HG03025 (cell line): Measurements from ENCODE around the gene SAMHD1.
"Not testable (repeated sequence)": the region's sequence is repeated elsewhere in the genome, so short reads cannot be mapped to it uniquely, and the experiment has no call there.

Experiments used
- ATAC-seq: cut with Tn5 transposase; IDR thresholded peaks from one replicate; pipeline ENCODE4 v1.9.1; 2021; ENCODE audit warnings: mild to moderate bottlenecking, moderate library complexity; ENCODE audit not compliant: unreplicated experiment, low FRiP score

The SAMHD1 gene

DNA sequence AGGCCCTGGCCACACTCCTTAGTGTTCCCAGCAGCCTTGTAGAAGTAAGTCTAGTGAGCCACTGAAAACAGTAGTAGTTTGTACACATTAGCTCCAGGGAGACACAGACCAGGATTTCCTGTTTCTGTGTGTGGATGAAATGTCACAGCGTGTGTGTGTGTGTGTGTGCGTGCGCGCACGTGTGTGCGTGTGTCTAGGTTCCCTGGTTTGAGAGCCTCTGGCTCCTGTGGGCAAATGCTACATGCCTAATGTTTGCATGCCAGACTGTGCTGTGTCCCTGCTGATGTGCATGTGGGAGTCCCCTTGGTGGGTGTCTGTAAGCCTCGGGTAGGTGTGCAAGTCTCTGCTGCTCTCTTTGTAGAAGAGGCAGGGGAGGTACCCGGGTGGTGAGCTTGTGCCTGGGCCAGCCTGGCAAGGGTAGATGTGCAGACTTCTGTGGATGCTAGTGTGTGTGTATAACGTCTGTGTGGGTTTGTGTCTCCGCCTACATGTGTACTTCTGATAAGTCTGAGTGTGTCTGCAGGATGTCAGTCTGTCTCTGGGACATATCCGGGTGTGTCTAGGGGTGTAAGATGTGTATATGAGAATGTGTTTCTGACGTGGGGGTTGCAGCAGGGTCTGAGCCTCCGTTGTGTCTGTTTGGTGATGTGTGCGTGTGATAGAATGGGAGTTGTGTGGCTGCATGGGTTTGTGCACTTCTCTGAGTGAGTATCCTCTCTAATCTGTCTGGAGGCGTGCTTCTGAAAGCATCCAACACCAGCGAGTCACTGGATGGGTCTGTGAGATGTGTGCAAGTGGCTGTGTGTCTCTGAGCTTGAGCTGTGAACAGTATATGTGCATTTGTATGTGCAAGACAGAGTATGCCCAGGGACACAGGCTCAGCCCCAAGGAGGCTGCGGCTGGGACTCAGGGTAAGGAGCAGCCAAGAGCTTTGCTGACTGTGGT is 94.5 kb downstream of the SAMHD1 start:
- no peak for ATAC-seq

DNA sequence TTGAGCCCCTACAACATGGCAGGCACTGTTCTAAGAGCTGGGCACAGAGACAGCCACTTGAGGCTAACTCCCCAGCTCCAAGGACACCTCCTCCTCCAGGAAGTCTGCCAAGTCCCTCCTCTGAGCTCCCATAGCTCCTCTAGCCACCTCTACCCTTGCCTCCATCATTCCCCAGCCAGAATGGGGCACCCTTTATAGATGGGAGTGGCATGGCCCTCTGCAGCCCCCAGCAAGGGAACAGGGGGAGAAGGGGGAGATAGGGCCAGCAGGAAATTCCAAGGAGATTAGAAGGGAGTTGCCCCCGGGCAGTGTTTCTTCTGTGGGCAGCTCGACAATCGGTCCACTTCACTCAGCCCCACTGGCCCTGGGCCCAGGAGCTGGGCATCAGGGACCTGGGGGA is 95.3 kb downstream of the SAMHD1 start:
- ATAC-seq = no peak

DNA sequence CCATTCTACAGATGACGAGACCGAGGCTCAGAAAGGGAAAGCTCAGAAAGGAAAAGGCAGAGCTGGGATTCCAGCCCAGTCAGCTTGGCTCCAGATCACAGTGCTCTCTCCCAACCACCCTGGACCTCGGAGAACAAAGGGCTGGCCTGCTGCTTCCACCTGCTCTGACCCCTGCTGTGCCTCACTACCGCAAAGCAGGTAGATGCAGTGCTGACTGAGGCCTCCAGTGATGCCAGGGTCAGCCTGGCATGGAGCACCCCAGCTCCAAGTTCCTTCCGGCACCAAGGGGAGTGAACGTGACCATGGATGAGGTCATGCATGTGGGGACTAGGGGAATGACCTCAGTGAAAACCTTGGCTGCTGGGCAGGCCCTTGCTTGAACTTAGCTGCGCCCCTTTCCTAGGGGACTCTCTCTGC is 96.3 kb downstream of the SAMHD1 start:
- no peak for ATAC-seq

DNA sequence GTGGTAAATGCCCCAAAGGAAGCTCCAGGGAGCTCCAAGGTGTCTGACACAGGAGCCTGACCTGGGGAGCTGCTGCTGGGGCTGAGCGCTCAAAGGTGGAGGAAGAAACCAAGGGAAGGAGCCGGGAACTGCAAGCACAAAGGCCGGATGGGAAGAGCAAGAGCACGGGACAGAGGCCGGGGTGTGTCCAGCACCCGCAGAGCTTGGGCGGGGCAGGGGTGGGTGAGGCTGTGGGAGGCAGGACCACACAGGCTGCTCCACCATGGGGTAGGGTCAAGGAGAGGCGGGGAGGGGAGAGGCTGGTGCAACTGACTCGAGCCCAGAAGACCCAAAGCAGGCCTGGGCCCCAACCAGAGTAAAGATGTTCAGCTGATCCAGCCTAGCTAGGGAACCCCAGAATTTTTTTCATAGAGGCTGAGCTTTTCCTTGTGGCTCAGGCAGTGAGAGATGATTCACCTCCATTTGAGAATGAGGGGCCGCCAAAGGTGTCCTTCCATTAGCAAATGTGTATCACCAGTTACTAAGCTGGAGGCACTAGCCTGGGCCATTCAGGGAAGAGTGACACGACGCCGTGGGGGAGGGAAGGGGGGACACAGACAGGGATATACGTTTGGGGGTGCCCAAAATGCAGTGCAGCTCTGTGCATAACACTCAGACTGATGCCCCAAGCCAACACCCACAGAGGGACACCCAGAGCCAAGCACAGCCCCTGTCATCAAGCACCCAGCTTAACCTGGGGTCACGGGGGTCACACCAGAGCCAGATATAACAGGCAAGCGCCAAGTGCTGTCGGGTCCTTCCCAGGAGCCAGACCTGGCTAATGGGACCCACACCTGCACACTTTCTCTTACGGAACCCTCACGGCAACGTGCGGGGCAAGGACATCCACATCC is 96.9 kb downstream of the SAMHD1 start:
- ATAC-seq = no peak

DNA sequence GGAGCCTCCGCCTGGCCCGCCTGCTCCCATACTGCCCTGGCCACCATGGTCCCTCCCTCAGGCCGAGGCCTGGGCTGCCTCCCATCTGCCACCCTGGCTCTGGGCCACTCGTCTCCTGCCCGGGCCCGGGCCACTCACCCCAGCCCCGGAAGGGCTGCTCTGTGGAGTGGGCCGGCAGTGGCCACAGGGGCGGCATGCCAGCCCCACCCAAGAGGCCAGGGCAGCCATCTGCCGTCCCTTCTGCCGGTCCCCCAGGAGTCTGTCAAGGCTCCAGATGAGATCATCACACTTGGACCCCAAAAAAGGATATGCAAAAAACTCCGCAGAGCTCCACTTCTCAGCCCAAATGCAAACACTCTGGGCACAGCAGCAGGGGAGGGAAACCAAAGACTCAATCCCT is 99.3 kb downstream of the SAMHD1 start:
- no peak for ATAC-seq

DNA sequence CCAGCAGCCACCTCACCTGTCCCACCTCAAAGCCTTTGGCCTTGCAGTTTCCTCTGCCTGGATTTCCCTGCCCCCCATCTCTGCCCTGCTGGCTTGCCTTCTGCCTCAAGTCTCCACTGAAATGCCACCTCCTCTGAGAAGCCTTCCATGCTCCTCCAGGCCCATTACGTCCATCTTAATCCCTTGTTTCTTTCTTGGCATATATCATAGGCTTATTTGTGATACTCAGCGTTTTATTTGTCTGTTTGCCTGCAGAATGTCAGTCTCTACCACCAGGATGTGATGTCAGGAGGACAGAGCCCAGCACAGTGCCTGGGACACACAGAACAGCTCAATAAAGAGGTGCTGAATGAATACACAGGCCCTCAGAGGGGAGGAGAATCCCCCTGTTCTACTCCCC is 100.0 kb downstream of the SAMHD1 start:
- ATAC-seq = no peak

DNA sequence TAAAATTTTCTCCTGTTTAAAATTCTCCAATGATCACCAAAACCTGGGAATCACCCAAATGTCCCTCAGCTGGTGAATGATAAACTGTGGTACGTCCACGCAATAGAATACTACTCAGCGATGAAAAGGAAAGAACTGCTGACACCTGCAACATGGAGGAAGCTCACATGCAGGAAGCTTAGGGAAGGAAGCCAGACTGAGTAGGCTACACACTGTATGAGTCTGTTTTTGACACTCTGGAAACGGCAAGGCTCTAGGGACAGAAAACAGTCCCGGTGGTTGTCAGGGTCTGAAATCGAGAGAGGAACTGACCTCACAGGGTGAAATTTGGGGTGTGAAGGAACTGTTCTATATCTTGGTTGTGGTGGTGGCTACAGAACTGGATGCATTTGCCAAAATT is 100.7 kb downstream of the SAMHD1 start:
- ATAC-seq = no peak

DNA sequence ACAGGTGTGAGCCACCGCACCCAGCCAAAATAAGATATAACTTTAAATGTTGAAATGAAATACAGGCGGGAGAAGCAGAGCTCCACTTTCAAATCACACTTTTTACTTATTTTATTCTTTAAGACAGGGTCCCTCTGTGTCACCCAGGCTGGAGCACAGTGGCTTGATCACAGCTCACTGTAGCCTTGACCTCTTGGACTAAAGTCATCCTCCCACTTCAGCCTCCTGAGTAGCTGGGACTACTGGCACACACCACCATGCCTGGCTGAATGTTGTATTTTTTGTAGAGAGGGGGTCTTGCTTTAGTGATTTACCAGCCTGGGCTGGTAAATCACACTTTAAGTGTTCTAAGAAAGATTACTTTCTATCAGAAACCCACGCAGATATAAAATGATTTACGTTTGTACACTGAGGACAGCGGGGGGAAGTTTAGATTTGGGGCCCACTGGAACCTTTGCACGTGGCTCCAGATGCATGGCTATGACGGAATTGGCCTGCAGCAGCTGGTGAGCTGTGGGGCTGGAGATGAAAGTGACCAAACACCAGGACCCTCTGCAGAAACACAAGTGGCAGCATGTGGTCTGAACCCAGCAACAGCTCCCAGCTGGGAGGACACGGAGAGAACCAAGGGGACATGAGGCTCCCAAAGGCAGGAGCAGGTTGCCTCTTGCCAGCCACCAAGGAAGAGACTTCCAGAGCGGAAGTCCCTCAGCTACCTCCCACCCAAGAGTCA is 102.0 kb downstream of the SAMHD1 start:
- no peak for ATAC-seq

DNA sequence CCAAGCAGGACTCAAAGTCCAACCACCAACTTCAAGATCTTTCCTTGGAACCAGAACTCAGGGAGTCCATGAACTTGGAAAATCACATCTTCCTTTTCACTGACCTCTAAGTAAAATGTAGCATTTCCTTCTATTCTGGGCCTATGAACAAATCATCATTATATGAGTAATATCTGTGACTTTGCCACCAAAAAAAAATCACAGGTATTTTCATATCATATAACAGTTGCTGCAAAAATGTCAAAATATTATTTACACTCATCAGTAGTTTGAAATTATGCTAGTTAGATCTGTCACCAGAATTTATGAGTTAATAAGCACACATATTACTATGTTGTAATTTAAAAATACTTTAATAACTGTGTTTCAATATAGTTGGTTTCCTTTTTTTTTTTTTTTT is 102.8 kb downstream of the SAMHD1 start:
- no peak for ATAC-seq

DNA sequence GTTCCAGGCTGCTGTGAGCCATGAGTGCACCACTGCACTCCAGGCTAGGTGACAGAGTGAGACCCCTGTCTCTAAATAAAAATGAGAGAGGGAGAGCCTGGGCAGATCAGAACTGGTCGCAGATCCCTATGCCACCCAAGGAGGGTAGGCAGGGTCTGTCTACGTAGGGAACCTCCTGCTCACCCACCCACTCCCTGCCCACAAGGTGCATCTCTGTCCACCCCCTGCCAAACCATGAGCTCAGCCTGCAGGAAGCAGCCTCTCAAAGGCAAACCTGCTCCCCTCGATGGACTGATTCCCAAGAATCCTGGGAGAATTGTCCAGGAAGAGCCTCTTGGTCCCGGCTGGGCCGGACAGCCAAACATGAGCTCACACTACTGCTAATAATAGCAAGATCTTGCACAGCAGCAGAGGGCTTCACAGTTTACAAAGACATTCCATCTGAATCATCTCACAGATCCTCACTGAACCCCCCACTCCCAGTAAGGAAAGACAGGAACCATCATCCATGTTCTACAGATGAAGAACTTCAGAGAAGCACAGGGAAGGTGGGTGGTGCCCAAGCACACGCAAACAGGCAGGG is 103.3 kb downstream of the SAMHD1 start:
- ATAC-seq = no peak

DNA sequence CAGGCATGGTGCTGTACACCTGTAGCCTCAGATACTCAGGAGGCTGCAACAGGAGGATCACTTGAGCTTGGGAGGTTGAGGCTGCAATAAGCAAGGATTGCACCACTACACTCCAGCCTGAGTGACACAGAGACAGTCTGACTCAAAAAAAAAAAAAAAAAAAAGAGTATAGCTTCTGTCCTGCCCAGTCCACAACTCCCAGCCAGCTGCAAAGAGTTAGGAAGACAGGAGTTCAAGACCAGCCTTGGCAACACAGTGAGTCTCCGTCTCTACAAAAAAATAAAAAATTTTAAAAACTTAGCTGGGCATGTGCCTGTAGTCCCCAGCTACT is 103.8 kb downstream of the SAMHD1 start:
- ATAC-seq = no peak

DNA sequence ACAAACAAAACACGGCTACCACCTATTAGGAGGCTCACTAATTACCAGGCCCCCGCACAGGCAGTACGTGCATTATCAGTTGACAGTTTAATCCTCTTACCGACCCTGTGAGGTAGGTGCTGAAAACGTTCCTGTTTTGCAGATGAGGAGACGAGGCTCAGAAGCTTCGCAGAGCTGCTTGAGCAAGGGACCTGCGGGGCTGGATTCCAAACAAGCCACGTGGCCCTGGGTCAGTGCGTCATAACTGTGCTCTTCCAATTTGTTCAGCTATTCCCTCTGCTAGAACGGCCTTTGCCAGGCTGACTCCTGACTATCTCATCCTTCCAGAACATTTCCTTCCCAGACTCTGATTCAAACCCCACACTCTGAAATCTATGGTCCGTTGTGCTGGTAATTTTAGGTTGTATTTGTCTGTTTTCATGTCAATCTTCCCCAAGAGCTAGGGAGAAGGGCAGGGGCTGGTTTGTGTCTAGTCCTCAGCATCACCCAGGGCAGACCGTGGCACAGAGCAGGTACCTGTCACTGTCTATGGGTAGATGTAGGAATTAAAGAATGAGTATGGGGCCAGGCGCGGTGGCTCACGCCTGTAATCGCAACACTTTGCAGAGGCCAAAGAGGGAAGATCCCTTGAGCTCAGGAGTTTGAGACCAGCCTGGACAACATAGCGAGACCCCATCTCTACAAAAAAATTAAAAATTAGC is 104.3 kb downstream of the SAMHD1 start:
- ATAC-seq = no peak

DNA sequence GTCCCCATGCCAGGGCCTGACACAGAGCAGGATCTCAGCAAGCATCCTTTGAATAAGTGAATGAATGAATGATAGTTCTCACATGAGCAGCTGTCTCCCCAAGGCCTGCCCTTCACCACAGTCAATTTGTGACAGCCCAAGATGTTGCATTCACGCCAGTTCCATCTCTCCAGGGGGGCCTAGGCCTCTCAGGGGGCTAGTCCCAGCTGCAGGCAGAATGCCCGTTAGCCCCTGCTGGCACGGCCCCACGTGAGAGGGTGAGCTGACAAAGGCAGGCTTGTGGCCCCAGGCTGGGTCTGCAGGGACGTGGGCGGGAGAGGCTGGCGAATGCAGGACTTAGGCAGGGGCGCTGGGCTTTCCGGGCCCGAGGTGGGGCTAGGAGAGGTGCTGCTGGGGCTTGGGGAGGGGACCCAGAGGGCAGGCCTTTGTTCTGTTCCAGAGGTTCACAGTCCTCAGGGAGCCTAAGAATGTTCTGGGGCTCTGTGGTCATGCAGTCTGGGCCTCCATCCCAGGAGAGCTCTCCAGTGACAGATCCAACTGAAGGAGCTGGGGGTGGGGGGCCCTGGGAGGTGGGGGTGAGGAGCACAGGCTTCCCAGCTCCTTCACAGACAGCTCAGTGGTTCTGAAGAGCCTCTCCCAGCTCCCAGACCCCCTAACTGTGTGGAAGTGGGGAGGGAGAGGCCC is 106.1 kb downstream of the SAMHD1 start:
- no peak for ATAC-seq

DNA sequence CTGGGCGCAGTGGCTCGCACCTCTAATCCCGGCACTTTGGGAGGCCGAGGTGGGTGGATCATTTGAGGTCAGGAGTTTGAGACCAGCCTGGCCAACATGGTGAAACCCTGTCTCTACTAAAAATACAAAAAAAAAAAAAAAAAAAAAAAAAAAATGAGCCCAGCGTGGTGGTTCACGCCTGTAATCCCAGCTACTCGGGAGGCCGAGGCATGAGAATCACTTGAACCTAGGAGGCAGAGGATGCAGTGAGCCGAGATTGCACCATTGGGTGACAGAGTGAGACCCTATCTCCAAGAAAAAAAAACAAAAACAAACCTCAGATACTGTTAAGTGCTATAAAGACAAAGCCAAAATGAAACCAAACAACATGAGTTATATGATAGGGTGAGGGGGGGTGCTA is 110.5 kb downstream of the SAMHD1 start:
- ATAC-seq = not testable (repeated sequence)
